ENCODE results near the gene TMEM26.

The TMEM26 gene

DNA sequence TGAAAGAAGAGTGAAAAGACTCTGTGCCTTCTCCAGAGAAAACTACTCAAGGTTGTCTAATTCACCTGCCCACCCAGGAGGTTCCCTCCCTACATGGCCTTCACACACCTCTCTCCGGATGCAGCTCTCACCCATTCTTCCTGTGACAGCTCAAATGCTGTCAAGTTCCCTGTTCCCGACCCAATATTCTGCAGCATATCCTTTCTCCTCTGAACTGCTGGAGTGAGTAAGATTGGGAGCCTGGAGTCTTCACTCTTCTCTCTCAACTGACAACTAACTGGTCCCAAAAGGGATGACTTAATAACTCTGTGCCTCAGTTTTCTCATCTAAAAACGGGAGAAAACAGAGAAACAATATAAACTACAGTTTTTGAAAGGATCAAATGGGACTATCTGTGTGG is 5.1 kb downstream of the TMEM26 start:
- no peak overlapping the region for H3K9ac ChIP-seq
- no peaks in the 10 kb centered on the region for H3K36me3 ChIP-seq (ENCODE audit: control insufficient read depth, insufficient read depth, low read length)
- no peak overlapping the region for H3K27ac ChIP-seq
- no peaks in the 10 kb centered on the region for H3K27me3 ChIP-seq (ENCODE audit: control insufficient read depth, insufficient read depth, low read length)
- no peaks in the 10 kb centered on the region for H3K4me1 ChIP-seq
- no peaks in the 10 kb centered on the region for H3K79me2 ChIP-seq
- no peak overlapping the region for H2AFZ ChIP-seq
- H3K9me3 ChIP-seq (ENCODE audit: control insufficient read depth, low read length): no peaks in the 10 kb centered on the region
- no peak overlapping the region for H3K4me3 ChIP-seq (ENCODE audit: low read depth, low read length)
- no peak for TF ChIP-seq CTCF (IDR thresholded peaks at IDR 0.05)
- no peak overlapping the region for H3K4me2 ChIP-seq (ENCODE audit: low read length)

GRCh38 chr10:61439058-61439609 is 14.0 kb downstream of the TMEM26 start:
- Histone ChIP-seq H3K9me3 (ENCODE audit: control insufficient read depth, low read length) (no peaks in the 10 kb centered on the region), H3K4me2 (ENCODE audit: low read length) (no peak overlapping the region), H3K9ac (no peak overlapping the region), H3K4me1 (no peaks in the 10 kb centered on the region), H3K27ac (no peak overlapping the region), H3K36me3 (ENCODE audit: control insufficient read depth, insufficient read depth, low read length) (no peaks in the 10 kb centered on the region), H2AFZ (no peak overlapping the region), H3K4me3 (ENCODE audit: low read depth, low read length) (no peak overlapping the region), H3K79me2 (no peaks in the 10 kb centered on the region), H3K27me3 (ENCODE audit: control insufficient read depth, insufficient read depth, low read length) (no peaks in the 10 kb centered on the region)
- no peak for TF ChIP-seq CTCF (IDR thresholded peaks at IDR 0.05)

- Histone ChIP-seq H3K27me3 (ENCODE audit: control insufficient read depth, insufficient read depth, low read length) (no peaks in the 10 kb centered on the region), H3K4me1 (no peaks in the 10 kb centered on the region), H3K4me3 (ENCODE audit: low read depth, low read length) (no peak overlapping the region), H3K27ac (no peak overlapping the region), H3K9ac (no peak overlapping the region), H3K79me2 (no peaks in the 10 kb centered on the region), H3K9me3 (ENCODE audit: control insufficient read depth, low read length) (no peaks in the 10 kb centered on the region), H3K4me2 (ENCODE audit: low read length) (no peak overlapping the region), H2AFZ (no peak overlapping the region), H3K36me3 (ENCODE audit: control insufficient read depth, insufficient read depth, low read length) (no peaks in the 10 kb centered on the region)
- no peak for TF ChIP-seq CTCF (IDR thresholded peaks at IDR 0.05)
Observed at GRCh38 chr10:61438141-61438988, 14.8 kb downstream of the TMEM26 start.

DNA sequence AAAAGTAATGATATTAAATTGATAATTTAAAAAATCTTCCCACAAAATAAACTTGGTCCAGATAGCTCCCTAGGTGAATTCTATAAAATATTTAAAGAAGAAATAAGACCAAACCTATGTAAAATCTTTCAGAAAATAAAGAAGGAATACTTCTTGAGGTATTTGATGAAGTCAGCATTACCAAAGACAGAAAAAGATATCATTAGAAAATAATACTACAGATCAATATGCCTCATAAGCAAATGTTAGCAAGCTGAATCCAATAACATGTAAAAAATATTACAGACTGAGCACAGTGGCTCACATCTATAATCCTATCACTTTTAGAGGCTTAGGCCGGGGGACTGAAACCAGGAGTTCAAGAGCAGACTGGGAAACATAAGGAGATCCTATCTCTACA is 30.0 kb downstream of the TMEM26 start:
- H3K79me2 ChIP-seq: no peaks in the 10 kb centered on the region
- H3K9me3 ChIP-seq (ENCODE audit: control insufficient read depth, low read length): no peaks in the 10 kb centered on the region
- no peaks in the 10 kb centered on the region for H3K4me1 ChIP-seq
- H3K27ac ChIP-seq: no peak overlapping the region
- H3K36me3 ChIP-seq (ENCODE audit: control insufficient read depth, insufficient read depth, low read length): no peaks in the 10 kb centered on the region
- no peak overlapping the region for H3K9ac ChIP-seq
- H3K4me2 ChIP-seq (ENCODE audit: low read length): no peak overlapping the region
- H2AFZ ChIP-seq: no peak overlapping the region
- no peak overlapping the region for H3K4me3 ChIP-seq (ENCODE audit: low read depth, low read length)
- H3K27me3 ChIP-seq (ENCODE audit: control insufficient read depth, insufficient read depth, low read length): no peaks in the 10 kb centered on the region
- no peak for TF ChIP-seq CTCF (IDR thresholded peaks at IDR 0.05)

DNA sequence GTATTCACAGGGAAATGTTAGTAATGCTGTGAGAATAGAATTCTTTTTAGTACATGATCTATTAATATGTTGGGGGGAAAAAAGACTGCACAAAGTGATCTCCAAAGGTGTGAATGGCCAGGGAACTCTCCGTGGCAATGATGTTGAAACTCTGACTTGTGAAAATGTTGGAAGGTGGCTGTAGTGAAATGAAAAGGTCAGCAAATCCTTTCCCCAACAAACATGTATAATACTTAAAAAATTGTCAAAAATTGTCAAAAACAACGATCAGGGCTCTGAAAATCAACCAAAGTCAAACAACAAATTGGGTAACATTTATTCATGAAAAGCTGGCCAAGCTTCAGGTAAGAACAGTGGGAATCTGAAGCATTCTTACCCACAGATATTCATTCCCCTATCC is 35.5 kb downstream of the TMEM26 start:
- no peak overlapping the region for H3K9ac ChIP-seq
- H3K4me3 ChIP-seq (ENCODE audit: low read depth, low read length): no peak overlapping the region
- no peak overlapping the region for H3K27ac ChIP-seq

More for the DNA sequence above, 35.5 kb downstream of the TMEM26 start:
- Histone ChIP-seq H3K27me3 (ENCODE audit: control insufficient read depth, insufficient read depth, low read length) (no peaks in the 10 kb centered on the region), H3K79me2 (no peaks in the 10 kb centered on the region), H3K36me3 (ENCODE audit: control insufficient read depth, insufficient read depth, low read length) (no peaks in the 10 kb centered on the region), H3K4me2 (ENCODE audit: low read length) (no peak overlapping the region), H3K9me3 (ENCODE audit: control insufficient read depth, low read length) (no peaks in the 10 kb centered on the region), H2AFZ (no peak overlapping the region), H3K4me1 (no peaks in the 10 kb centered on the region)
- TF ChIP-seq CTCF (IDR thresholded peaks at IDR 0.05): no peak

All from parathyroid adenoma (tissue), 2 donors.